GM12878 (cell line): ENCODE measurements around the gene OLIG2. TPM values are rescaled to one million over a fixed set of nuclear protein-coding genes. Genes with fewer than 3 reads are reported as not detected.
A peak's percentile ranks its signal among the peaks of the same experiment; 100 is the strongest.

Experiments used
- ATAC-seq: fragments of 200-7000 bp; cut with Tn5 transposase; 3 replicates; pipeline ENCODE4 v1.9.1; 2020; ENCODE audit warnings: mild to moderate bottlenecking, moderate library complexity
- BruUV-seq: library from RNA; stranded (reverse); fragments of 400-500 nt; replicated peaks from 2 replicates; lab custom pipeline; 2021; lab: Mats Ljungman, UMichigan
- CTCF ChIA-PET: fragments of 300-600 bp; sonication (Branson Sonifier 250); formaldehyde crosslinking; extraction: SDS; loops from one replicate; lab custom pipeline; 2021; ENCODE audit warnings: inconsistent platforms; lab: Yijun Ruan, JAX
- POLR2A ChIA-PET: fragments of 350-600 bp; formaldehyde crosslinking; extraction: SDS; loops from one replicate; lab custom pipeline; 2021; ENCODE audit warnings: inconsistent platforms; lab: Charles Lee
- RAD21 ChIA-PET: fragments of 300-600 bp; sonication (Branson Sonifier 250); formaldehyde crosslinking; loops from one replicate; lab custom pipeline; 2023; ENCODE audit warnings: antibody characterized with exemption; ENCODE audit not compliant: unreplicated experiment; lab: Charles Lee
- SMC1A ChIA-PET: fragments of 300-600 bp; sonication (Branson Sonifier 250); formaldehyde crosslinking; loops from one replicate; lab custom pipeline; 2023; ENCODE audit not compliant: unreplicated experiment, uncharacterized antibody; lab: Charles Lee
- DNase-seq: peaks from one replicate; pipeline ENCODE4 v3.0.0-alpha.2; 2011; ENCODE audit warnings: low read depth, low spot score
- FAIRE-seq: peaks from 3 replicates; lab custom pipeline; 2011; peaks lifted over from hg19 to GRCh38; lab: Jason Lieb, UNC
- H2AFZ ChIP-seq: 2 replicates; pipeline ENCODE4 v1.6.0; 2011; ENCODE audit warnings: low read depth, low read length, control low read depth; ENCODE audit not compliant: control insufficient read depth
- H3K27ac ChIP-seq: 2 replicates; pipeline ENCODE4 v1.5.1; 2011; ENCODE audit warnings: control low read depth; ENCODE audit not compliant: control insufficient read depth, insufficient read depth
- H3K27me3 ChIP-seq, 2 experiments: replicated peaks in 1 of 2; 2 replicates each; pipeline versions ENCODE4 v1.6.0 to v1.6.1; 2011; ENCODE audit warnings: low read length in 1 of 2; ENCODE audit not compliant: control insufficient read depth in 2 of 2, insufficient read depth in 2 of 2
- H3K36me3 ChIP-seq, 2 experiments: 2 replicates each; pipeline ENCODE4 v1.5.1; 2011; ENCODE audit warnings: low read length in 1 of 2; ENCODE audit not compliant: control insufficient read depth in 2 of 2, insufficient read depth in 2 of 2
- H3K4me1 ChIP-seq: 2 replicates; pipeline ENCODE4 v1.6.1; 2011; ENCODE audit warnings: mild to moderate bottlenecking, low read length, moderate library complexity, mixed read lengths; ENCODE audit not compliant: control insufficient read depth, insufficient read depth
- H3K4me2 ChIP-seq: 2 replicates; pipeline ENCODE4 v1.6.0; 2011; ENCODE audit warnings: control low read depth; ENCODE audit not compliant: control insufficient read depth, insufficient read depth
- H3K4me3 ChIP-seq: fragments of 200-600 bp; sonication (generic); 2 replicates; pipeline ENCODE4 v1.5.1; 2016
- H3K79me2 ChIP-seq: 2 replicates; pipeline ENCODE4 v1.6.0; 2011; ENCODE audit warnings: low read length; ENCODE audit not compliant: control insufficient read depth, insufficient read depth
- H3K9ac ChIP-seq: 2 replicates; pipeline ENCODE4 v1.8.0; 2011; ENCODE audit warnings: low read length, control low read depth, mixed read lengths; ENCODE audit not compliant: control insufficient read depth, insufficient read depth
- H3K9me3 ChIP-seq: replicated peaks from 3 replicates; pipeline ENCODE4 v1.5.1; 2011; ENCODE audit warnings: mild to moderate bottlenecking, low read length; ENCODE audit not compliant: control insufficient read depth, insufficient read depth
- H4K20me1 ChIP-seq: 2 replicates; pipeline ENCODE4 v1.6.0; 2011; ENCODE audit not compliant: control insufficient read depth, insufficient read depth
- BCL11A ChIP-seq: IDR thresholded peaks from 2 replicates; pipeline ENCODE4 v1.6.1; 2011; ENCODE audit warnings: low read depth, low read length
- BHLHE40 ChIP-seq, 2 experiments: fragments of 450-650 bp in 1 of 2; IDR thresholded peaks; 2 replicates each; pipeline ENCODE4 v1.6.1; 2011 to 2017; ENCODE audit warnings: low read depth in 2 of 2, borderline replicate concordance in 1 of 2, improper control_type of control experiment in 1 of 2, low read length in 1 of 2, mild to moderate bottlenecking in 1 of 2
- CBX5 ChIP-seq: sonication (generic); IDR thresholded peaks from 2 replicates; pipeline ENCODE4 v1.6.1; 2016; ENCODE audit warnings: low read depth, moderate library complexity, mild to moderate bottlenecking, inconsistent platforms
- CHD1 ChIP-seq: IDR thresholded peaks from 2 replicates; pipeline ENCODE4 v1.6.1; 2012; ENCODE audit warnings: low read depth, low read length, improper control_type of control experiment
- EGR1 ChIP-seq, 2 experiments: IDR thresholded peaks; 1 replicate in 1 of 2; 2 replicates in 1 of 2; pipeline ENCODE4 v1.6.1; 2011 to 2012; ENCODE audit warnings: low read depth in 2 of 2, low read length in 2 of 2, borderline replicate concordance in 1 of 2, mild to moderate bottlenecking in 1 of 2, moderate library complexity in 1 of 2
- HSF1 ChIP-seq: fragments of 150-350 bp; IDR thresholded peaks from 2 replicates; pipeline ENCODE4 v1.6.1; 2014; ENCODE audit warnings: mild to moderate bottlenecking, low read depth, low read length
- MYC ChIP-seq: IDR thresholded peaks from 2 replicates; pipeline ENCODE4 v1.6.1; 2011; ENCODE audit warnings: mild to moderate bottlenecking, low read length, moderate library complexity, inconsistent platforms; ENCODE audit not compliant: insufficient read depth, insufficient replicate concordance, insufficient read length, severe bottlenecking
- NFIC ChIP-seq: IDR thresholded peaks from 2 replicates; pipeline ENCODE4 v1.6.1; 2012; ENCODE audit warnings: low read depth, mild to moderate bottlenecking, inconsistent platforms, low read length, moderate library complexity
- NRF1 ChIP-seq: conservative IDR thresholded peaks from 2 replicates; pipeline ENCODE4 v1.6.1; 2011; ENCODE audit warnings: mild to moderate bottlenecking, low read depth, low read length, improper control_type of control experiment
- PML ChIP-seq: IDR thresholded peaks from 2 replicates; pipeline ENCODE4 v1.6.1; 2012; ENCODE audit warnings: low read length, inconsistent platforms
- TBL1XR1 ChIP-seq: IDR thresholded peaks from 2 replicates; pipeline ENCODE4 v1.6.1; 2012; ENCODE audit warnings: low read depth, low read length, improper control_type of control experiment
- ZBTB11 ChIP-seq: fragments of 450-650 bp; formaldehyde crosslinking; IDR thresholded peaks from 2 replicates; pipeline ENCODE4 v1.5.0; 2022; ENCODE audit warnings: mild to moderate bottlenecking, missing genetic modification characterization
- ZNF24 ChIP-seq: fragments of 450-650 bp; IDR thresholded peaks from 2 replicates; pipeline ENCODE4 v1.6.1; 2017; ENCODE audit warnings: antibody characterized with exemption, mild to moderate bottlenecking
- WGBS: methylation state at CpG from one replicate; pipeline ENCODE4 v1.1.6; 2016; ENCODE audit warnings: low lambda C conversion rate; ENCODE audit not compliant: insufficient replicate concordance, insufficient coverage; ENCODE audit errors: missing lambda C conversion rate; 5-methylcytosine and 5-hydroxymethylcytosine counted together
- in situ Hi-C: fragments of 300-500 bp; cut with MboI; formaldehyde crosslinking; loops from 9 replicates; pipeline ENCODE4 v1.14.3; 2018; ENCODE audit warnings: mixed read lengths
- intact Hi-C: fragments of 100-400 bp; cut with micrococcal nuclease; formaldehyde crosslinking; loops from one replicate; pipeline ENCODE4 v1.14.2; 2022; ENCODE audit not compliant: unreplicated experiment
- polyA plus RNA-seq, 11 experiments: library from polyadenylated mRNA; depleted of rRNA in 4 of 11; unstranded in 6 of 11; stranded (reverse) in 5 of 11; fragments of >200 nt; fragmentation: Nextera tagmentation in 4 of 11; fragmentation: Illumina TruSeq in 1 of 11; extraction: Ambion mirVana in 4 of 11; extraction: Trizol in 1 of 11; gene quantifications; 1 replicate in 1 of 11; 2 replicates in 10 of 11; pipeline versions ENCODE4 v1.2.1 to v1.2.3, GENCODE V29; 2011 to 2016; ENCODE audit warnings: inconsistent platforms in 2 of 11, missing spikeins in 2 of 11, low read depth in 1 of 11
- total RNA-seq, 4 experiments: library from RNA; depleted of rRNA in 3 of 4; stranded (reverse); fragments of >200 nt in 3 of 4; fragmentation: Illumina TruSeq in 1 of 4; extraction: Trizol in 1 of 4; gene quantifications; 2 replicates each; pipeline versions ENCODE4 v1.2.1 to v1.2.3, GENCODE V29; 2013 to 2021

OLIG2 gene
- total and polyA plus RNA-seq, 10 of the 15 experiments (the other 5 are each of a cell fraction or from before 2014, with no cell fraction given), result not detected

DNA sequence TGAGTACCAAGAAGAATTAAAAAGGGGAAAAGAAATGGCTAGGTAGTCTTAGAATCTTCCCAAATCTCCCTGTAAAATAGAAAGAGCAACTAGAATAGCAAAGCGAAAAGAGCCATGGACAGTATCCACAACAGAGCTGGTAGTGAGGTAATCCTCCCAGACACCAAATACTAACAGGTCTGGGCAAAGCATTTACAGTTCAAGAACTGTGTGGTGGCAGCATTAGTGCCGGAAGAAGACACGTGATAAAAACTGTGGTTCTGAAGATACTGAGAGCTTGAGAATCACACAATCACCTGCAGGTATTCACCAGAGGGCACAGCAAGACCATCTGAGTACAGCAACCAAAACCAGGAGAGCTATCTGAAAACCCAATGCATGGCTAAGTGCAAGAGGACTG is 31.8 kb upstream of the OLIG2 start:
- Histone ChIP-seq H3K27me3 (peaks cover 0 to 2% of the 10 kb centered on the region in 2 experiments; a peak in 3 of 4 replicates), H2AFZ (no peak overlapping the region), H3K4me1 (no peaks in the 10 kb centered on the region), H3K9ac (no peak overlapping the region), H3K36me3 (no peaks in the 10 kb centered on the region), H3K4me3 (no peak overlapping the region), H3K4me2 (no peak overlapping the region), H3K27ac (no peak overlapping the region), H3K79me2 (no peaks in the 10 kb centered on the region), H4K20me1 (no peaks in the 10 kb centered on the region), H3K9me3 (no peaks in the 10 kb centered on the region)
- RAD21 ChIA-PET, result interaction anchor here (0.8 to 2.5 kb wide), 5 partner anchors 53 to 203 kb away, joined by 3 to 23 read pairs (median 8); no protein-coding TSS in a partner anchor
- SMC1A ChIA-PET, result interaction anchor here (0.6 to 3.4 kb wide), 10 partner anchors 45 to 455 kb away, joined by 3 to 21 read pairs (median 4); no protein-coding TSS in a partner anchor
- ATAC-seq (peak; percentile 16), FAIRE-seq (peak; percentile 52), DNase-seq (no peak)
- 16% methylated on average over 3 of the region's 3 CpGs for WGBS
- BruUV-seq, result no TSS peak
- in situ Hi-C loops, result no loop called here
- intact Hi-C loops, result loop anchor here (1.0 to 2.0 kb wide), 2 partner anchors 133 to 205 kb away; no protein-coding TSS in a partner anchor
- TF ChIP-seq ZNF24 (no peak), ZBTB11 (CRISPR knock-in tag) (no peak), BCL11A (no peak), EGR1 (IDR thresholded peaks at IDR 0.05; ENCODE audit: borderline replicate concordance in 1 of 2, low read depth in 2 of 2, low read length in 2 of 2) (no peak), TBL1XR1 (no peak), NRF1 (no peak), CBX5 (no peak), BHLHE40 (IDR thresholded peaks at IDR 0.05; ENCODE audit: borderline replicate concordance in 1 of 2, low read depth in 2 of 2, low read length in 1 of 2) (no peak), CHD1 (no peak), NFIC (no peak), MYC (no peak), PML (no peak), HSF1 (no peak)
- POLR2A ChIA-PET, result no interaction called here
- CTCF ChIA-PET, result interaction anchor here (0.6 to 4.0 kb wide), 27 partner anchors 12 to 659 kb away, joined by 3 to 47 read pairs (median 4); no protein-coding TSS in a partner anchor
